Occipital lobe (tissue), 3 donors: Measurements from ENCODE around the gene MPEG1. TPM values are rescaled to one million over a fixed set of nuclear protein-coding genes. Genes with fewer than 3 reads are reported as not detected.

Experiments used
- DNase-seq: peaks from one replicate; lab custom pipeline; 2025; lab: John Stamatoyannopoulos, UW
- small RNA-seq: library from RNA; depleted of rRNA; stranded (forward); fragments of <200 nt; gene quantifications from one replicate; pipeline ENCODE3, GENCODE V24; 2014
- total RNA-seq: library from RNA; depleted of rRNA; stranded (reverse); fragments of >200 nt; gene quantifications from one replicate; pipeline ENCODE4 v1.2.3, GENCODE V29; 2014

Gene MPEG1
- total RNA-seq, 1 donor from 2014 or later: 2.8 TPM

GRCh38 chr11:59171508-59172322 is 41.0 kb downstream of the MPEG1 start, which contains the start of gene DTX4:
Gene DTX4 (plus strand): TSS chr11:59172132. CDS start chr11:59172596, 464 bp downstream.
- peak; percentile 87 for DNase-seq

GRCh38 chr11:59164028-59164427 is 48.7 kb downstream of the MPEG1 start:
- DNase-seq: no peak

Small RNA genes within 50 kb of the gene (small RNA-seq; reads per million reads assigned to genes)
- not detected for gene RN7SL42P

Other genes starting within 250 kb of the MPEG1 start
- gene GLYATL1B, start 126.6 kb downstream of the MPEG1 start, total RNA-seq: not detected
- 3.9 TPM for gene FAM111B, start 105.7 kb downstream of the MPEG1 start, total RNA-seq
- 10.5 TPM for gene FAM111A, start 70.1 kb downstream of the MPEG1 start, total RNA-seq
- 43.7 TPM for gene DTX4, start 40.8 kb downstream of the MPEG1 start, total RNA-seq
- gene OR5AN1, start 146.0 kb upstream of the MPEG1 start, total RNA-seq: not detected
- not detected for gene OR5A2, start 213.5 kb upstream of the MPEG1 start, total RNA-seq
- gene OR5A1, start 223.5 kb upstream of the MPEG1 start, total RNA-seq: not detected
- not detected for gene OR4D6, start 244.0 kb upstream of the MPEG1 start, total RNA-seq